Gastrocnemius medialis (tissue), 4 donors: ENCODE results near the gene NGFR. TPM values are rescaled to one million over a fixed set of nuclear protein-coding genes. Genes with fewer than 3 reads are reported as not detected.
"Not testable (repeated sequence)": the region's sequence is repeated elsewhere in the genome, so short reads cannot be mapped to it uniquely, and the experiment has no call there.

Experiments used
- ATAC-seq, 2 donors: fragments of 150-250 bp; one replicate each; pipeline ENCODE4 v1.9.1; 2016
- DNase-seq, 2 donors: peaks; one replicate each; pipeline ENCODE4 v3.0.0-alpha.2; 2019
- H3K27ac ChIP-seq, 4 donors: fragments of 200-600 bp; sonication (generic); 1 replicate in 1 of 4; 2 replicates in 3 of 4; pipeline ENCODE4 v1.5.1; 2016 to 2018; ENCODE audit warnings: mild to moderate bottlenecking in 2 of 4, moderate library complexity in 1 of 4
- H3K27me3 ChIP-seq, 3 donors: fragments of 200-600 bp; sonication (generic) in 2 of 3; 1 replicate in 1 of 3; 2 replicates in 2 of 3; pipeline versions ENCODE4 v1.5.1 to v1.6.0; 2016 to 2019; ENCODE audit warnings: mild to moderate bottlenecking in 1 of 3, moderate library complexity in 1 of 3
- H3K36me3 ChIP-seq, 2 donors: fragments of 200-600 bp; sonication (generic) in 1 of 2; one replicate each; pipeline ENCODE4 v1.5.1; 2017 to 2018
- H3K4me1 ChIP-seq, 2 donors: fragments of 200-600 bp; sonication (generic) in 1 of 2; one replicate each; pipeline ENCODE4 v1.5.1; 2016 to 2017; ENCODE audit warnings: mild to moderate bottlenecking in 2 of 2
- H3K4me3 ChIP-seq, 4 donors: fragments of 200-600 bp; sonication (generic) in 3 of 4; 1 replicate in 1 of 4; 2 replicates in 3 of 4; pipeline ENCODE4 v1.5.1; 2016 to 2019; ENCODE audit warnings: mild to moderate bottlenecking in 2 of 4
- H3K9me3 ChIP-seq, 3 donors: fragments of 200-600 bp; sonication (generic) in 2 of 3; 1 replicate in 1 of 3; 2 replicates in 2 of 3; pipeline ENCODE4 v1.5.1; 2016 to 2019
- POLR2A ChIP-seq, 2 donors: fragments of 450-650 bp; IDR thresholded peaks; one replicate each; pipeline ENCODE4 v1.6.1; 2017; ENCODE audit warnings: antibody characterized with exemption in 2 of 2, mild to moderate bottlenecking in 2 of 2, moderate library complexity in 2 of 2
- in situ Hi-C, 4 donors: fragments of 200-750 bp; cut with MboI; loops; one replicate each; pipeline versions ENCODE4 v1.15.0 to v1.8.0; 2017; ENCODE audit warnings: low sequenced_read_pairs in 4 of 4
- intact Hi-C: fragments of 100-400 bp; cut with DNase I; formaldehyde crosslinking; loops from one replicate; pipeline ENCODE4 v1.15.1; 2023; ENCODE audit warnings: low total_unique reads
- total RNA-seq, 4 donors: library from RNA; depleted of rRNA; stranded (reverse); fragments of >200 nt; gene quantifications; one replicate each; pipeline versions ENCODE4 v1.1.0 to v1.2.3, GENCODE V29; 2016
- TF ChIP-seq, protein P1 (sequence below), 5 experiments: fragments of 450-650 bp in 3 of 5; fragments of 200-600 bp in 2 of 5; sonication (generic) in 2 of 5; IDR thresholded peaks in 4 of 5; conservative IDR thresholded peaks in 1 of 5; 1 replicate in 4 of 5; 2 replicates in 1 of 5; pipeline ENCODE4 v1.5.1; 2016 to 2019; ENCODE audit warnings: antibody characterized with exemption in 5 of 5, mild to moderate bottlenecking in 3 of 5, moderate library complexity in 3 of 5

NGFR gene
- total RNA-seq, 4 donors from 2014 or later, result 0.41 to 3.2 (median 1.0) TPM; not detected in 1

DNA sequence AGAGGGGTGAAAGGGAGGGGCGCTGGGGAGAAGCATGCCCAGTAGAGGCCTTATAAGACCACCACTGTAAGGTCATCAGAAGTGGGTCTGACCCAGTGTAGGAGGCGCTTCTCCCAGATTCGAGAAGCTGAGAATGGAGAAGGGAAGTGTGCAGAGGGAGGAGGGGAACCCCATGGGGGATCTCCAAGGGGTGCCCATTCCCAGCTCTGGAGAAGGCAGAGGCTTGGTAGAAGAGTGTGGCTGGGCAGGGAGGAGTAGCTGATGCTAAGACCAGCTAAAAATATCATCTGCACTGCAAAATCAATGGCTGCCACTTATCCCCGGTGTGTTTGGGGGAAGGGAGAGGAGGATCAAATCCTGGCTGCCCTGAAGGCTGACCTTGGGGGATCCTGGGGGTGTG lies 7.2 kb downstream of the NGFR start:
- no peak overlapping the region for H3K27ac ChIP-seq
- H3K4me1 ChIP-seq, result peaks cover 5 to 6% of the 10 kb centered on the region in 2 donors
- no peak for TF ChIP-seq POLR2A (IDR thresholded peaks at IDR 0.05)
- TF ChIP-seq, protein P1, sequence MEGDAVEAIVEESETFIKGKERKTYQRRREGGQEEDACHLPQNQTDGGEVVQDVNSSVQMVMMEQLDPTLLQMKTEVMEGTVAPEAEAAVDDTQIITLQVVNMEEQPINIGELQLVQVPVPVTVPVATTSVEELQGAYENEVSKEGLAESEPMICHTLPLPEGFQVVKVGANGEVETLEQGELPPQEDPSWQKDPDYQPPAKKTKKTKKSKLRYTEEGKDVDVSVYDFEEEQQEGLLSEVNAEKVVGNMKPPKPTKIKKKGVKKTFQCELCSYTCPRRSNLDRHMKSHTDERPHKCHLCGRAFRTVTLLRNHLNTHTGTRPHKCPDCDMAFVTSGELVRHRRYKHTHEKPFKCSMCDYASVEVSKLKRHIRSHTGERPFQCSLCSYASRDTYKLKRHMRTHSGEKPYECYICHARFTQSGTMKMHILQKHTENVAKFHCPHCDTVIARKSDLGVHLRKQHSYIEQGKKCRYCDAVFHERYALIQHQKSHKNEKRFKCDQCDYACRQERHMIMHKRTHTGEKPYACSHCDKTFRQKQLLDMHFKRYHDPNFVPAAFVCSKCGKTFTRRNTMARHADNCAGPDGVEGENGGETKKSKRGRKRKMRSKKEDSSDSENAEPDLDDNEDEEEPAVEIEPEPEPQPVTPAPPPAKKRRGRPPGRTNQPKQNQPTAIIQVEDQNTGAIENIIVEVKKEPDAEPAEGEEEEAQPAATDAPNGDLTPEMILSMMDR (IDR thresholded peaks at IDR 0.05 in 4 of 5, conservative IDR thresholded peaks at IDR 0.05 in 1 of 5), result no peak
- in situ Hi-C loops, result no loop called here
- H3K9me3 ChIP-seq, result no peaks in the 10 kb centered on the region
- H3K27me3 ChIP-seq, result peaks cover 11 to 24% (median 19%) of the 10 kb centered on the region in 3 donors
- H3K36me3 ChIP-seq, result no peaks in the 10 kb centered on the region
- no peak overlapping the region for H3K4me3 ChIP-seq
- intact Hi-C loops, result no loop called here
- ATAC-seq (no peak), DNase-seq (no peak)

DNA sequence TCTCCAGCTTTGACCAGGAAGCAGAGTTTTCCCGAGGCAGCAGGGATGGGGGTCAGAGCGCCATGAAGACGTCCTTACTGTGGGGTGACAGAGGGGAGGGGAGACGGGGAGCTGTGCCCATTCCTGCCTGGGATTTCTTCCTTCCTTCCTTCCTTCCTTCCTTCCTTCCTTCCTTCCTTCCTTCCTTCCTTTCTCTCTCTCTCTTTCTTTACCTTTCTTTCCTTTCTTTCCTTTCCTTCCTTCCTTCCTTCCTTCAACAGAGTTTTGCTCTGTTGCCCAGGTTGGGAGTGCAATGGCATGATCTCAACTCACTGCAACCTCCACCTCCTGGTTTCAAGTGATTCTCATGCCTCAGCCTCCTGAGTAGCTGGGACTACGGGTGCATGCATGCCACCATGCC lies 7.6 kb downstream of the NGFR start:
- H3K4me1 ChIP-seq, in situ Hi-C loops, H3K9me3 ChIP-seq, DNase-seq, intact Hi-C loops, H3K36me3 ChIP-seq, ATAC-seq, H3K27ac ChIP-seq, H3K4me3 ChIP-seq: not testable (repeated sequence)
- H3K27me3 ChIP-seq, result peaks cover 10 to 21% (median 19%) of the 10 kb centered on the region in 3 donors

DNA sequence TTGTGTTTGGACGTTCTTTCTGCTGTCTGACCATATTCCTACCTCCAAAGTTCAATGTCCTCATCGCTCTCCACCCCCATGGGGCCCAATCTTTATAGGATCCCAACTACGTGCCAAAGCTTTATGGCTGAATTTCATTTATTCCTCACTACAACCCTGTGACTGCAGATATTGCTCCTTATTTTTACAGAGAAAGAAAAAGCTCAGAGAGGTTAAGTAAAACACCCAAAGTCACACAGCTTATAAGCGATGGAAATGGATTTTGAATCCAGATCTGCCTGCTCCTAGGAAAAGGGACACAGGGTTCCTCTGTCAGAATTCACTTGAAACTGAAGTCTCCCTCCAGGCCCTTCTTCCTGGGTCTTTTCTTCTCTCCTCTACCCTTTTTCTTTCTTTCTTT lies 9.3 kb downstream of the NGFR start:
- H3K27me3 ChIP-seq, result peaks cover 1 to 10% (median 5%) of the 10 kb centered on the region in 3 donors
- DNase-seq (no peak), ATAC-seq (no peak)
- in situ Hi-C loops, result no loop called here
- H3K27ac ChIP-seq, result no peak overlapping the region
- intact Hi-C loops, result no loop called here
- H3K4me1 ChIP-seq, result no peaks in the 10 kb centered on the region
- no peak overlapping the region for H3K4me3 ChIP-seq
- no peaks in the 10 kb centered on the region for H3K36me3 ChIP-seq
- H3K9me3 ChIP-seq, result no peaks in the 10 kb centered on the region
- TF ChIP-seq, protein P1 (IDR thresholded peaks at IDR 0.05 in 4 of 5, conservative IDR thresholded peaks at IDR 0.05 in 1 of 5), result no peak
- no peak for TF ChIP-seq POLR2A (IDR thresholded peaks at IDR 0.05)

DNA sequence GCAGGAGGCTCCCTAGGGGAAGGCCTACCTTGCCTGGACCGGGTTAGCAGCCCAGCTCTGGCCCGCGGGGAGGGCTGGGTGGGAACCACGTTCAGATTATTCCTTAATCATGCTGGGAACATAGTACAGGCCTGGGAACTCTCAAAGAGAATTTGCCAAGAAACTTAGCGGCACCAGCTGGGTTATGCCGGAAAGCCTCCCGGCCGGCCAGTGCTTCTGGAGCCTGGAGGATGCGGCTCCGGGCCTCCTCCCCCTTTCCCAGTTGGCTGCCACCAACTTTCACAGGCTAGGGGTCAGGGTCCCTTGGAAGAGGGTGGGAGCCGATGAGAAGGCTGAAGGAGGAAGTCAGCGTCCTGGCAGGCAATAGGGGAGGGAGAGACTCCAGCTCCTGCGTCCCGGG lies 10.8 kb downstream of the NGFR start:
- H3K4me1 ChIP-seq, result no peaks in the 10 kb centered on the region
- no peak overlapping the region for H3K27ac ChIP-seq
- no peak for ATAC-seq
- no peaks in the 10 kb centered on the region for H3K27me3 ChIP-seq
- in situ Hi-C loops (no loop called here), intact Hi-C loops (no loop called here)
- DNase-seq, result no peak
- H3K4me3 ChIP-seq, result no peak overlapping the region
- TF ChIP-seq, protein P1 (IDR thresholded peaks at IDR 0.05 in 4 of 5, conservative IDR thresholded peaks at IDR 0.05 in 1 of 5), result no peak
- no peak for TF ChIP-seq POLR2A (IDR thresholded peaks at IDR 0.05)
- H3K36me3 ChIP-seq, result no peaks in the 10 kb centered on the region
- H3K9me3 ChIP-seq, result no peaks in the 10 kb centered on the region

DNA sequence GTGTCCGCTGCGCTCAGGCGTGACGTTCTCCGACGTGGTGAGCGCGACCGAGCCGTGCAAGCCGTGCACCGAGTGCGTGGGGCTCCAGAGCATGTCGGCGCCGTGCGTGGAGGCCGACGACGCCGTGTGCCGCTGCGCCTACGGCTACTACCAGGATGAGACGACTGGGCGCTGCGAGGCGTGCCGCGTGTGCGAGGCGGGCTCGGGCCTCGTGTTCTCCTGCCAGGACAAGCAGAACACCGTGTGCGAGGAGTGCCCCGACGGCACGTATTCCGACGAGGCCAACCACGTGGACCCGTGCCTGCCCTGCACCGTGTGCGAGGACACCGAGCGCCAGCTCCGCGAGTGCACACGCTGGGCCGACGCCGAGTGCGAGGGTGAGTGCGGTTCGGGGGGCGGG lies 11.2 kb downstream of the NGFR start:
- Histone ChIP-seq H3K36me3 (no peaks in the 10 kb centered on the region), H3K27ac (no peak overlapping the region), H3K4me1 (no peaks in the 10 kb centered on the region), H3K4me3 (no peak overlapping the region), H3K27me3 (no peaks in the 10 kb centered on the region), H3K9me3 (no peaks in the 10 kb centered on the region)
- in situ Hi-C loops, result no loop called here
- ATAC-seq (no peak), DNase-seq (no peak)
- intact Hi-C loops, result no loop called here
- TF ChIP-seq, protein P1 (IDR thresholded peaks at IDR 0.05 in 4 of 5, conservative IDR thresholded peaks at IDR 0.05 in 1 of 5), result no peak
- TF ChIP-seq POLR2A (IDR thresholded peaks at IDR 0.05), result no peak
